Epithelial cell of proximal tubule (primary cell): Measurements from ENCODE around the gene CCNJL. TPM values are rescaled to one million over a fixed set of nuclear protein-coding genes. Genes with fewer than 3 reads are reported as not detected.

Experiments
- DNase-seq: peaks from one replicate; pipeline ENCODE4 v3.0.0-alpha.2; 2011; ENCODE audit warnings: low read depth
- H3K4me3 ChIP-seq: 2 replicates; pipeline ENCODE4 v1.5.1; 2011; ENCODE audit warnings: low read depth, mild to moderate bottlenecking, low read length
- total RNA-seq: library from RNA; depleted of rRNA; stranded (reverse); fragments of >200 nt; gene quantifications from 2 replicates; pipeline ENCODE4 v1.2.3, GENCODE V29; 2015
- TF ChIP-seq, protein P1 (sequence below): conservative IDR thresholded peaks from 2 replicates; pipeline ENCODE4 v1.5.1; 2012; ENCODE audit warnings: low read depth, mild to moderate bottlenecking, low read length

Gene CCNJL, protein sequence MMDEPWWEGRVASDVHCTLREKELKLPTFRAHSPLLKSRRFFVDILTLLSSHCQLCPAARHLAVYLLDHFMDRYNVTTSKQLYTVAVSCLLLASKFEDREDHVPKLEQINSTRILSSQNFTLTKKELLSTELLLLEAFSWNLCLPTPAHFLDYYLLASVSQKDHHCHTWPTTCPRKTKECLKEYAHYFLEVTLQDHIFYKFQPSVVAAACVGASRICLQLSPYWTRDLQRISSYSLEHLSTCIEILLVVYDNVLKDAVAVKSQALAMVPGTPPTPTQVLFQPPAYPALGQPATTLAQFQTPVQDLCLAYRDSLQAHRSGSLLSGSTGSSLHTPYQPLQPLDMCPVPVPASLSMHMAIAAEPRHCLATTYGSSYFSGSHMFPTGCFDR
- total RNA-seq: 13.0 and 17.5 TPM in 2 replicates

DNA sequence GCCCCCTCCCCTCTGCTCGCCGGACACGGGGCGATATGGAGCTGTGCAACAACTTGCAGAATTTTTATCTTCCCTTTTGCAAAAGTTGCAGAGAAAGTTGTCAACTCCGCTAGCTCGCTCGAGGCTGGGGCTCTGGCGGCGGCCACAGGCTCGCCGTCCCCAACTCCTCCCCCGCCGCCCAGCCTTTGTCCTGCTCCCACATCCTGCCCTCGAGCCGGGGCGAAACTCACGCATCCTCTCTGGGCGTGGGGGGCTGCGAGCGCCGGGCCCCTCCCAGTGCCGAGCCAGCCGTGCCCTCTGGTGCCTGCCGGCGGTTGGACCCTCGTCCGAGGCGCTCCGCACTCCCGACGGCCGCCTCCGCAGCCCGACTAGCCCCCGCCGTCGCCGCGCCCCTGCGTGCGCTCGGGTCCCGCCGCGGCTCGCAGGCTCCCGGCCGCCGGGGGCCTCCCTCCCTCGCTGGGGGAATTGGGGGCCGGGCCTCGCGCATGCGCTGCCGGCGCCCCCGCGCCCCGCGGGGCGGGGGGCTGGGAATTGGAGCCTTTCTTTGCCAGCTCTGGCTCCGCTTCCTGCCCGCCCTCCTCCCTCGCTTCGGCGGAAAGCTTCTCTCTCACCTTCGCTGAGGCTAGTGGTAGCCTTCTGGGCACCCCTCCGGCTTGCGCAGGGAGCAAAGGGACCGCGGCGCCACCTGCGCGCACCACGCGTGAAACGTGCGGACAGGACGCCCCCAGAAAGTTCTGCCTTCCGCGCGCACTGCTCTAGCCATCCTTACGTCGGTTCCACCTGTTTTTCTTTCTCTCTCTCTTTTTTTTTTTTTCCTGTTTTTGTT lies at the start of gene CCNJL:
Gene CCNJL, minus strand, starts transcription at position 431 of the 826 bp plus-strand sequence. CDS start 641 bp downstream, outside the sequence.
- H3K4me3 ChIP-seq: peak within 1 kb of the TSS; percentile 70
- no peak for DNase-seq
- TF ChIP-seq, protein P1, sequence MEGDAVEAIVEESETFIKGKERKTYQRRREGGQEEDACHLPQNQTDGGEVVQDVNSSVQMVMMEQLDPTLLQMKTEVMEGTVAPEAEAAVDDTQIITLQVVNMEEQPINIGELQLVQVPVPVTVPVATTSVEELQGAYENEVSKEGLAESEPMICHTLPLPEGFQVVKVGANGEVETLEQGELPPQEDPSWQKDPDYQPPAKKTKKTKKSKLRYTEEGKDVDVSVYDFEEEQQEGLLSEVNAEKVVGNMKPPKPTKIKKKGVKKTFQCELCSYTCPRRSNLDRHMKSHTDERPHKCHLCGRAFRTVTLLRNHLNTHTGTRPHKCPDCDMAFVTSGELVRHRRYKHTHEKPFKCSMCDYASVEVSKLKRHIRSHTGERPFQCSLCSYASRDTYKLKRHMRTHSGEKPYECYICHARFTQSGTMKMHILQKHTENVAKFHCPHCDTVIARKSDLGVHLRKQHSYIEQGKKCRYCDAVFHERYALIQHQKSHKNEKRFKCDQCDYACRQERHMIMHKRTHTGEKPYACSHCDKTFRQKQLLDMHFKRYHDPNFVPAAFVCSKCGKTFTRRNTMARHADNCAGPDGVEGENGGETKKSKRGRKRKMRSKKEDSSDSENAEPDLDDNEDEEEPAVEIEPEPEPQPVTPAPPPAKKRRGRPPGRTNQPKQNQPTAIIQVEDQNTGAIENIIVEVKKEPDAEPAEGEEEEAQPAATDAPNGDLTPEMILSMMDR: no peak

DNA sequence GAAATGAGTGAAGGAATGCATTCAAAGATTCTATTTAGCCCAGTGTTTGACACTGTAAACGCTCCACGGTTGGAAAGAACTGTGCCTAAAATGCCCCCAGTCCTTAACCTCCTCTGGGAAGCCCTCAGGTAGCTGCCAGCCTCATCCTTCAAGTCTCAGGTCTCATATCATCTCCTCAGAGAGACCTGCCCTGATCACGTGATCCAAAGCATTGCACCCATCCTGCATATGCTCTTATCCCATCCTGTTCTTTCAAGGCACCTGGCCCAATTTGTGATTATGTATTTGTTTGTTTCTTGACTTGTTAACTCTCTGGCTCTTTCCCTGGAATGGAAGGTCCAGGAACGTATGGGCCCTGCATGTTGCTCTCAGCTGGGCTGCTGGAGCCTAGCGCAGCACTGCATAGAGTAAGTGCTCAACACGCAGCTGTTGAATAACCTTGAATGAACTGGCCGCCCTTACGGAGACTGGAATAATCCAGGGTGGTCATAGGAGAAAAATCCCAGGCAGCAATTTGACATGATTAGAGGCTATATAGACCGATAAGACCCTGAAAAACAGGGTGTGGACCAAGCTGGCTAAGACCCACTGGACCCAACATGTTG lies 49.4 kb upstream of the CCNJL start:
- no peak for DNase-seq
- H3K4me3 ChIP-seq: no peak overlapping the region
- TF ChIP-seq, protein P1: no peak

DNA sequence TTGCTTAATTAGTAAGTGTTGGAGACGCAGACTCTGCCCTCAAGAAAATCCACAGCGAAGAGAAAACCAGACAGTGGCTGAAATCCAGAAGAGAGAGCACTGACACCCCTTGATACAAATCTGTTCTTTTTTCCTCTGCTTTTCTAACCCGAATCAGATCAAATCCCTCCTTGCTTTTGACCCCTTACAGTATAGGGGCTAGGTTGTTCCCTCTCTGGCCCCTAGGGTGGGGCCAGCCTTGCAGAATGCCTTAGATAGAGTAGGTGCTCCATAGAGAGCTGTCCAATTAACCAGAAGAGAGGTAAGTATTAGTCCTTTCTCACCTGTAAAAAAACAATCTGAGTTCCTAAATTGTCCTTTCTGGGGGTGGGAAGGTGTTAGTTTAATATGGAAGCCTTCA lies 47.9 kb upstream of the CCNJL start:
- TF ChIP-seq, protein P1: no peak
- no peak for DNase-seq
- no peak overlapping the region for H3K4me3 ChIP-seq

DNA sequence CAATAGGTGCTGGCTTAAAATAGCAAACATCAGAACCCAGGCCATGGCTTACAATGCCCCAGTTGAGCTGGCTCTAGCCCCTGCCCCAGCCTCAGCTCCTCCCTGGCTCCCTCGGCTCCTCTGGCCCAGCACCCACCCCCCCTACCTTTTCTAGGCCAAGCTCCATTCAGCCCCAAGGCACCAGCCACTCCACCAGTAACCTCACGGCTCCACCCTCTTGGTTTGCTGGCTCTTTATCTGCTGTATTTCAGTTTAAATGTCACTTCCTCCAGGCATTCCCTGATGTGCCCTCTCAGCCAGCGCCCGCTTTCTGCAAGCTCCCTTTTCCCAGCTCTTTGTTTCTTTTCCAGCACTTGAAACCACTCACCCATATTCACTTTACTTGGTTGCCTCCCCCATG lies 47.5 kb upstream of the CCNJL start:
- no peak overlapping the region for H3K4me3 ChIP-seq
- no peak for DNase-seq

DNA sequence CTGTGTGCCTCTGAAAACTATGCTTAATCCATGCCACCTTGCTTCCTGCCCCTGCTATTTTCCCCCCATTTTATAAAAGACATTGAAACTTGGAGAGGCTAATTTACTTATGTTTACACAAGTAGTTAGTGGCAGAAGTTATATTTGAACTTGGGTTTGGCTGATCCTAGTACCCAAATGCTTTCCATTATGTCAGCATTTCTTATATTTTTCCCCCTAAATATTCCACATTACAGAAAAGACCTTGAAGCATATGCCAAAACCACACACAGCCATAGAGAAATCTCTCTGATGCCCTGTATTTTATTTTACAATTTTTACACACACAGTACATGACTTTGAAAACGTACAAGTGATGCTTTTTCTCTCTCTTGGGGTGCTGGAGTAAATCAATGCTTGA lies 46.9 kb upstream of the CCNJL start:
- DNase-seq: no peak
- H3K4me3 ChIP-seq: no peak overlapping the region
- TF ChIP-seq, protein P1: no peak

More for the DNA sequence above, 47.5 kb upstream of the CCNJL start:
- TF ChIP-seq, protein P1: no peak

DNA sequence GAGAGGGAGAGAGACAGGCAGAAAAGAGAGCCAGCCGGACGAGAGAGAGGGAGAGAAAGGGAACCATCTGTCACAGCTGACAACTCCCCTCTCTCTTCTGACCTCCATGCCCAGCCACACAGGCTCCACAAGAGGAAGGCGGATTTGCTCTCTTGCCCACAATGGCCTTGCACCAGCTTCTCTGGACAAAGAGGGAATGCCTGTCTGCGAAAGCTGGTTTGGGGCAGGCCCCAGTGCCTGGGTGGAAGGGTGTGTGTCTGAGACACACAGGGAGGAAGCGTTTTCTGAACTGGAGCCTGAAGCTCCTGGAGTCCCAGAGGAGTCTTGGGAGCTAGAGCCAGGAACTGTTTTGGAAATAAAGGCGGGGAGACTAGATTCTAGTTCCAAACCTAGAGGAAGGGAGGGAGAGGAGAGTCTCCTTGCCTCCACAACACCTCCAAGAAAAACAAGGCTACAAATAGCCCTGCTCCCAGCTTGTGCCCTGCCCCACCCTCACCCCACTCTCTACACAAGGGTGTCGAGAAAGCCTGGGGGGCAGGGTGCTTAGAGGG lies 45.6 kb upstream of the CCNJL start:
- TF ChIP-seq, protein P1: no peak
- H3K4me3 ChIP-seq: no peak overlapping the region
- DNase-seq: no peak
